A673 (cell line): ENCODE data around the gene CDPF1.

ENCODE experiments used
- CTCF ChIP-seq: fragments of 300-800, 200-600 bp; sonication (generic); conservative IDR thresholded peaks from 2 replicates; pipeline ENCODE4 v1.5.1; 2017; ENCODE audit warnings: low read depth, mild to moderate bottlenecking, antibody characterized with exemption, low read length, moderate library complexity, mixed read lengths
- EZH2 ChIP-seq: fragments of 200-600 bp; sonication (generic); IDR thresholded peaks from 2 replicates; pipeline ENCODE4 v1.6.1; 2017; ENCODE audit warnings: borderline replicate concordance, low read depth, mild to moderate bottlenecking, mixed read lengths, antibody characterized with exemption, low read length; ENCODE audit not compliant: poor library complexity, severe bottlenecking

DNA sequence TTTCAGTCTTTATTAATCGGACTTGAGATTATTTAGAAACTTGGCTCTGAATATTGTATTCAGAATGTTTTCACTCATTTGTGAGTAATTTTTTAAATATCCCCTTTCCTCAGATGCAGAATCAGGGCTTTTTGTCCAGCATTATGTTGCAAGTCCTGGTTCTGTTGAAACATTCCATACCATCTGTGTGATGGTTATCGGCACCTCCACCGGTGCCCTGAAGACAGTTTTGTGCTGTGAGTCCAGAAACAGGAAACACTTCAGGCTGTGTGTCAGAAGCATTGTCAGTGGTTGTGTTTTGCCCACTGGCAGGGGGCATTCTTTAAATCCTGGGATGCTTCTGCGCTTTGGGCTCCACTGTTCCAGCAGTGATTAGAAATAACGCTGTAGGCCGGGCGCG is 20.4 kb downstream of the CDPF1 start:
- no peak for TF ChIP-seq CTCF
- no peak for TF ChIP-seq EZH2
